ENCODE results near the gene SUMF1. TPM values are rescaled to one million over a fixed set of nuclear protein-coding genes. Genes with fewer than 3 reads are reported as not detected.
"Not testable (repeated sequence)": the region's sequence is repeated elsewhere in the genome, so short reads cannot be mapped to it uniquely, and the experiment has no call there.

The SUMF1 gene
- total and polyA plus RNA-seq, 8 donors = 27.1 to 43.9 (median 35.3) TPM

GRCh38 chr3:4462369-4463040 is 4.6 kb downstream of the SUMF1 start:
- ATAC-seq (no peak), DNase-seq (no peak)
- no peak for TF ChIP-seq CTCF (IDR thresholded peaks at IDR 0.05)
- Histone ChIP-seq H3K27ac (no peak overlapping the region), H3K4me3 (no peak overlapping the region), H3K27me3 (no peaks in the 10 kb centered on the region), H3K9me3 (no peaks in the 10 kb centered on the region), H3K36me3 (no peaks in the 10 kb centered on the region), H3K4me1 (peaks cover 4 to 35% of the 10 kb centered on the region in 2 donors)
- intact Hi-C loops (cut with DNase I) = no loop called here

GRCh38 chr3:4461468-4462090 is 5.5 kb downstream of the SUMF1 start:
- no peak for DNase-seq
- Histone ChIP-seq H3K4me1 (peaks cover 4 to 30% of the 10 kb centered on the region in 2 donors), H3K27me3 (no peaks in the 10 kb centered on the region), H3K27ac (no peak overlapping the region), H3K9me3 (no peaks in the 10 kb centered on the region), H3K4me3 (no peak overlapping the region), H3K36me3 (no peaks in the 10 kb centered on the region)
- intact Hi-C loops (cut with DNase I) = no loop called here
- no peak for TF ChIP-seq CTCF (IDR thresholded peaks at IDR 0.05)
- no peak for ATAC-seq

- no peak overlapping the region for H3K27ac ChIP-seq
- TF ChIP-seq CTCF (IDR thresholded peaks at IDR 0.05) = no peak
- ATAC-seq (no peak), DNase-seq (no peak)
- intact Hi-C loops (cut with DNase I) = no loop called here
- H3K4me3 ChIP-seq = no peak overlapping the region
- H3K9me3 ChIP-seq = no peaks in the 10 kb centered on the region
- peaks cover 0 to 23% of the 10 kb centered on the region in 2 donors for H3K4me1 ChIP-seq
- no peaks in the 10 kb centered on the region for H3K36me3 ChIP-seq
- no peaks in the 10 kb centered on the region for H3K27me3 ChIP-seq
Measured at GRCh38 chr3:4460334-4460733, 6.7 kb downstream of the SUMF1 start.

GRCh38 chr3:4458961-4459360 is 8.1 kb downstream of the SUMF1 start:
- no peak overlapping the region for H3K4me3 ChIP-seq
- TF ChIP-seq CTCF (IDR thresholded peaks at IDR 0.05) = no peak
- no peak for DNase-seq
- no peak overlapping the region for H3K27ac ChIP-seq
- peaks cover 0 to 23% of the 10 kb centered on the region in 2 donors for H3K4me1 ChIP-seq
- no peak for ATAC-seq
- H3K27me3 ChIP-seq = no peaks in the 10 kb centered on the region
- H3K9me3 ChIP-seq = no peaks in the 10 kb centered on the region
- intact Hi-C loops (cut with DNase I) = no loop called here
- no peaks in the 10 kb centered on the region for H3K36me3 ChIP-seq

GRCh38 chr3:4456780-4457179 is 10.3 kb downstream of the SUMF1 start:
- H3K27me3 ChIP-seq; ATAC-seq; H3K4me3 ChIP-seq; DNase-seq; H3K36me3 ChIP-seq; H3K9me3 ChIP-seq; H3K4me1 ChIP-seq; intact Hi-C loops (cut with DNase I); H3K27ac ChIP-seq: not testable (repeated sequence)

All from left lung (tissue), 10 donors.